Fibroblast of peridontal ligament (primary cell): ENCODE data around the gene NSUN4.

Source experiments
- DNase-seq: peaks from one replicate; pipeline ENCODE4 v3.0.0-alpha.2; 2010; ENCODE audit errors: extremely low read depth

NSUN4 gene

DNA sequence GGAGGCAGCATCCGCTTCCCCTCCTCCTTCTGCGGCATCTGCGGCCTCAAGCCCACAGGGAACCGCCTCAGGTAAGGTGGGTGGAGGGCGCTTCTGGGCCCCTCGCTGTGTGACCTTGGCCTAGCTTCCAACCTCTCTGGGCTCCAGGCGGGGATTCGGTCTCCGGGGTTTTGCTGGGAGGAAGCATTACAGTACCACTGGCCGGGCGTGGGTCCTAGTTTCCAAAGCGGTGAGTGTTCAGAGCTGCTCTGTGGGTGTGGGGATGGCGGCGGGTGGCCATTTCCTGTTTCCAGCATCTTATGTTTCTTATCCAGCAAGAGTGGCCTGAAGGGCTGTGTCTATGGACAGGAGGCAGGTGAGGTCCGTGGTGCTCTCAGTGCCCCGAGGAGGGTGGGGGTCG, 65.1 kb downstream of the NSUN4 start:
- DNase-seq, result no peak

DNA sequence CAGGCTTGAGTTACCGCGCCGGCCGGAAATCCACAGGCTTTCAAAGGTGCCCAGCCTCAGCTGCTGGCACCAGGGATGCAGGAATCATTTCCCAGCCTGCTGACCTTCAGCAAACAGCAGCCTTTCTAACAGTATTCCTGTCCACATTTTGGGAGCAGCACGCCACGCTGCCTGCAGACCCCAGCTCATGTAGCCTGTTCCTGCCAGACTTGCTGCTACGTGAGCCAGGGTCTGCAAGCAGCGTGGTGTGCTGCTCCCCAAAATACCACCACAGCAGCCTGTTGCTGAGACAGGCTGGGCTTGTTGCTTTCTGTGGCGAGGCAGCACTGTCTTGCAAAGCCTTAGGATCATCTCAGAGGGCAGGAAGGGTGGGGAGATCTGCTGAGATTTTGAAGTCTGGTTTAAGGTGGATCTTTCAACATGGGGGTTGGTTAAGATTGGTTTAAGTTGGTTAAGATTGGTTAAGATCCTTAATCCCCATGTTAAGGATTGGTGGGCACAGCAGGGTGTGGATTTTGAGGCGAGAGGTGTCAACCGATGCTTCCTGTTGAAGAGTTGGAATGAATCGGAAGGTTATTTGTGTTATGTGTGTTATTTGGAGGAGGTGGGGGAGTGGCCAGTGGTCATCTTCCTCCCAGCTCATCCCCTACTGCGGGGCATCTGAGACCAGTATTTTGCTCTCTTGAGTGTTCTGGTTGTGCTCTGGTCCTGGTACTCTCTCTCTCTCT, 66.4 kb downstream of the NSUN4 start:
- no peak for DNase-seq

DNA sequence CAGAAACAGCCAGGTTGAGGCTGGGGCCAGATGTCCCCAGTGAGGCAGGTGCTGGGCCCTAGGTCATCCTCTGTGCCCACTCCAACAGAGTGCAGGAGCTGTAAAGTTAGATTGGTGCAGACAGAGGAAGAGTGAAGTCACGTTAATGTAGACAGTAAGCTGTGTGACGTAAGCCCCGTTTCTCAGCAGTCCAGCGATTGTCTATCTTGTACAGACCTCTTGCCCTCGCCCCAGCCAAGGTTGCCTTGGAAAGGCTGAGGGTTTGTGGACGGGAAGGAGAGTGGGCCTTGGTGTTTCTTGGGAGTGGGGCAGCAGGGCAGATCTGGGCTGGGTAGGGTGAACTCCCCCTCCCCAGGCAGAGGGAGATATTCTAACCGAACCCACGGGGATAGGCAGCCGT, 67.0 kb downstream of the NSUN4 start:
- DNase-seq, result no peak

GRCh38 chr1:46408356-46409062, 67.9 kb downstream of the NSUN4 start:
- peak; percentile 28 for DNase-seq

DNA sequence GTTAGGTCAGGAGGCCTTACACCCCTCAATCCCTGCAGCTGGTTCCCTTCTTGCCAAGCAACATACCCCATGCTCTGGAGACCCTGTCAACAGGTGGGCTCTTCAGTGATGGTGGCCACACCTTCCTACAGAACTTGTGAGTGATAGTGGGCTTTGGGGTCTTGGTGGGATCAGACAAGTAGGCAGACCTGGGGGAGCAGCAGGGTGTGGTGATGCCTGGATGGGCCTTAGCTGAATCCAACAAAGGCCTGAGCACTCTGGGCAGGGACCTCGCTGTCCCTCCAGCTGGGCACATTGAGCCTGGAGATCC, 68.4 kb downstream of the NSUN4 start:
- DNase-seq, result no peak

DNA sequence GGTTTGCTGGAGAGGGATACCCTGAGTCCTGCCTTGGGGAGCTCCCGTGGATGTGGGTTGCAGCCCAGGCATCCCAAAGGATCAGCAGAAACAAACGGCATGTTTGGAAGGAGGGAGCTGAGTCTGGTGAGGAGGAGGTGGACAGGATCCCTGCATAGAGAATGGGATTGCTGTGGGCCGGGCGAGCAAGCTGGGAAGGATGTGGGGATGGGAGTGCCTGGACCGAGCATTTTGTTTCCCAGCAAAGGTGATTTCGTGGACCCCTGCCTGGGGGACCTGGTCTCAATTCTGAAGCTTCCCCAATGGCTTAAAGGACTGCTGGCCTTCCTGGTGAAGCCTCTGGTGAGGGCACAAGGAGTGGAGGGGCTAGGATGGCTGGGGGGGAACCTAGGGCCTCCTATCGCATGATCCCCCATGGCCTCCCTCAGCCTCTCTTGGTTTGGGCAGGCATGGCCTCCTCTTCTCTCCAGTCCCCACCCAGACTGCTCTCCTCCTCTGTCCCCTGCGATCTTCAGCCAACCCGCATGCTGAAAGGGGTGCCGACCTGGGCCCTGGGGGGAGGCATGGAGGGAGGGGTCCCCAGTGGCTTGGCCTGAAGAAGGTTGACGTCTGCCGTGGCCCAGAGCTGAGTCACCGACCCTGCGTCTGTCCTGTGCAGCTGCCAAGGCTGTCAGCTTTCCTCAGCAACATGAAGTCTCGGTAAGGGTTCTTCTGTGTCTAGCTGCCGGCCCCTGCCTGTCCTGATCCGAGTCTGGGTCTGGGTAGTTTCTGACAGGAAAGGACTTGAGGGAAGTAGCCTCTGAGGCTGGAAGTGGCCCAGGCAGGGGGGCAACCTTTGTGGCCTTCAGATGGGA, 69.8 kb downstream of the NSUN4 start:
- DNase-seq, result no peak

- no peak for DNase-seq
Measured at GRCh38 chr1:46411010-46411405, 70.4 kb downstream of the NSUN4 start.
